Endothelial cell (in vitro differentiated cells): ENCODE results near the gene EIF5A. TPM values are rescaled to one million over a fixed set of nuclear protein-coding genes. Genes with fewer than 3 reads are reported as not detected.

Experiments used
- DNase-seq: peaks from one replicate; pipeline ENCODE4 v3.0.0; 2021; ENCODE audit warnings: low spot score
- H3K27ac Mint-ChIP-seq: one replicate; pipeline ENCODE4 v1.8.0; 2021; ENCODE audit warnings: mixed read lengths, inconsistent platforms; ENCODE audit not compliant: unreplicated experiment
- H3K27me3 Mint-ChIP-seq: one replicate; pipeline ENCODE4 v1.8.0; 2021; ENCODE audit warnings: mild to moderate bottlenecking, moderate library complexity, mixed read lengths, inconsistent platforms; ENCODE audit not compliant: unreplicated experiment
- H3K36me3 Mint-ChIP-seq: one replicate; pipeline ENCODE4 v1.8.0; 2021; ENCODE audit warnings: mild to moderate bottlenecking, low read depth, mixed read lengths, inconsistent platforms; ENCODE audit not compliant: unreplicated experiment
- H3K4me1 Mint-ChIP-seq: one replicate; pipeline ENCODE4 v1.8.0; 2021; ENCODE audit warnings: mild to moderate bottlenecking, mixed read lengths, inconsistent platforms; ENCODE audit not compliant: unreplicated experiment
- H3K4me3 Mint-ChIP-seq: one replicate; pipeline ENCODE4 v1.8.0; 2021; ENCODE audit warnings: mild to moderate bottlenecking, mixed read lengths, inconsistent platforms; ENCODE audit not compliant: unreplicated experiment
- H3K9me3 Mint-ChIP-seq: one replicate; pipeline ENCODE4 v1.8.0; 2021; ENCODE audit warnings: mixed read lengths, inconsistent platforms; ENCODE audit not compliant: unreplicated experiment
- CTCF ChIP-seq: fragments of 200-600 bp; sonication (generic); IDR thresholded peaks from one replicate; pipeline ENCODE4 v1.5.0; 2021; ENCODE audit warnings: antibody characterized with exemption; ENCODE audit not compliant: unreplicated experiment
- total RNA-seq: library from RNA; stranded (reverse); fragmentation: NEBNext Ultra II Directional; extraction: Animal tissue kit (Norgen Biotek cat#: 25700); gene quantifications from one replicate; pipeline ENCODE4 v1.2.1, GENCODE V29; 2021; ENCODE audit not compliant: unreplicated experiment

Gene EIF5A
- total RNA-seq, 1 donor from 2014 or later, result 362 TPM

- DNase-seq, result no peak
- Mint-ChIP-seq H3K36me3 (no peaks in the 10 kb centered on the region), H3K27me3 (peaks cover 10% of the 10 kb centered on the region), H3K4me1 (peaks cover 15% of the 10 kb centered on the region), H3K27ac (no peak overlapping the region), H3K4me3 (no peak overlapping the region), H3K9me3 (no peaks in the 10 kb centered on the region)
- no peak for TF ChIP-seq CTCF
Measured at GRCh38 chr17:7355573-7355972, 48.1 kb downstream of the EIF5A start.

- Mint-ChIP-seq H3K9me3 (no peaks in the 10 kb centered on the region), H3K4me3 (no peak overlapping the region), H3K27me3 (peaks cover 10% of the 10 kb centered on the region), H3K27ac (no peak overlapping the region), H3K36me3 (no peaks in the 10 kb centered on the region), H3K4me1 (peaks cover 15% of the 10 kb centered on the region)
- peak; percentile 71 for TF ChIP-seq CTCF
- peak; percentile 87 for DNase-seq
Measured at GRCh38 chr17:7356072-7356549, 48.7 kb downstream of the EIF5A start.

GRCh38 chr17:7356756-7357155 is 49.3 kb downstream of the EIF5A start:
- Mint-ChIP-seq H3K36me3 (no peaks in the 10 kb centered on the region), H3K27me3 (peaks cover 10% of the 10 kb centered on the region), H3K4me3 (no peak overlapping the region), H3K9me3 (no peaks in the 10 kb centered on the region), H3K4me1 (peaks cover 15% of the 10 kb centered on the region), H3K27ac (no peak overlapping the region)
- DNase-seq, result no peak
- no peak for TF ChIP-seq CTCF

DNA sequence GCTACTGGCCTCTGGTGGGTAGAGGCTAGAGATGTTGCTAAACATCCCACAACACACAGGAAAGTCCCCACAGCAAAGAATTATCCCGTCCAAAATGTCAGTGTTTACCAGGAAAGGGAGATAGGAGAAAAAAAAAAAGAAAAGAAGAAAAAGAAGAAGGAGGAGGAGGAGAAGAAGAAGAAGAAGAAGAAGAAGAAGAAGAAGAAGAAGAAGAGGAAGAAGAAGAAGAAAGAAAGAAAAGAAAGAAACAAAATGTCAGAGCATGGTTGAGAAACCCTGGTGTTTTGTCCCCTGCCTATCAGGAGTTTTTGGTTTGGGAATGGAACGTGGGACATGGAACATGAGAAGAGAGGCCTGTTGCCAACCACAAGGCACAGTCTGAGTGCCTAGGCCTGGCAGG is 50.0 kb downstream of the EIF5A start:
- Mint-ChIP-seq H3K36me3 (peaks cover 3% of the 10 kb centered on the region), H3K4me3 (no peak overlapping the region), H3K27me3 (peaks cover 9% of the 10 kb centered on the region), H3K9me3 (no peaks in the 10 kb centered on the region), H3K27ac (no peak overlapping the region), H3K4me1 (peaks cover 13% of the 10 kb centered on the region)
- no peak for DNase-seq
- no peak for TF ChIP-seq CTCF

DNA sequence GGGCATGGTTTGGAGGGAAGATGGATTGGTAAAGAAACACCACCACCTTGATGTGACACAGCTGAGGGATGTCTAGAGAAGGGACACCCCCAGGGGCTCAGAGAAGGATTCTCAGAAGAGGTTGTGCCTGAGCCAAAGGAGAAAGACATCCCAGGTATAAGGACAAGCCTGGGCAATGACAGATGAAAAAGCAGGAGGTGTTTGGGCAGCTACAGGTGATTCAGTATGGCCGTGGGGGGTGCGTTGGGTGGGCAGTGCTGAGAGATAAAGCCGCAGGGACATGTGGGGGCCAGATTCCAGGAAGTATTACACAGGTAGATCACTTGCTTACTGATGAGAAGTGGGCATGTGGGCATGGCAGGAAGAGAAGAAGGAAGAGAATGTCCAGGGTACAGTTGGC is 54.5 kb downstream of the EIF5A start:
- TF ChIP-seq CTCF, result no peak
- H3K4me1 Mint-ChIP-seq, result peaks cover 9% of the 10 kb centered on the region
- H3K36me3 Mint-ChIP-seq, result peaks cover 3% of the 10 kb centered on the region
- H3K27me3 Mint-ChIP-seq, result no peaks in the 10 kb centered on the region
- no peak for DNase-seq
- H3K27ac Mint-ChIP-seq, result no peak overlapping the region
- H3K9me3 Mint-ChIP-seq, result no peaks in the 10 kb centered on the region
- peak overlapping the region; percentile 22 for H3K4me3 Mint-ChIP-seq

Other genes starting within 250 kb of the EIF5A start
- 30.4 TPM for gene CLEC10A, start 227.4 kb upstream of the EIF5A start, total RNA-seq
- 0.41 TPM for gene ASGR2, start 192.8 kb upstream of the EIF5A start, total RNA-seq
- gene ASGR1, start 128.3 kb upstream of the EIF5A start, total RNA-seq, result 23.9 TPM
- gene DLG4, start 87.8 kb upstream of the EIF5A start, total RNA-seq, result 44.3 TPM
- 281 TPM for gene ACADVL, start 87.7 kb upstream of the EIF5A start, total RNA-seq
- 58.2 TPM for gene DVL2, start 73.1 kb upstream of the EIF5A start, total RNA-seq
- gene PHF23, start 68.2 kb upstream of the EIF5A start, total RNA-seq, result 80.9 TPM
- 418 TPM for gene GABARAP, start 65.2 kb upstream of the EIF5A start, total RNA-seq
- gene CTDNEP1, start 55.9 kb upstream of the EIF5A start, total RNA-seq, result 148 TPM
- 36.9 TPM for gene ELP5, start 55.4 kb upstream of the EIF5A start, total RNA-seq
- gene CLDN7, start 45.1 kb upstream of the EIF5A start, total RNA-seq, result 65.7 TPM
- gene SLC2A4, start 25.9 kb upstream of the EIF5A start, total RNA-seq, result 2.2 TPM
- 14.6 TPM for gene YBX2, start 13.0 kb upstream of the EIF5A start, total RNA-seq
- 56.8 TPM for gene GPS2, start 7.7 kb downstream of the EIF5A start, total RNA-seq
- 55.7 TPM for gene NEURL4, start 21.7 kb downstream of the EIF5A start, total RNA-seq
- gene ACAP1, start 28.9 kb downstream of the EIF5A start, total RNA-seq, result 5.5 TPM
- 4.8 TPM for gene KCTD11, start 44.5 kb downstream of the EIF5A start, total RNA-seq
- gene TMEM95, start 47.5 kb downstream of the EIF5A start, total RNA-seq, result not detected
- gene TNK1, start 73.5 kb downstream of the EIF5A start, total RNA-seq, result 1.7 TPM
- gene PLSCR3, start 86.9 kb downstream of the EIF5A start, total RNA-seq, result 74.2 TPM
- 94.7 TPM for gene TMEM256, start 96.5 kb downstream of the EIF5A start, total RNA-seq
- 54.8 TPM for gene NLGN2, start 100.2 kb downstream of the EIF5A start, total RNA-seq
- gene SPEM1, start 112.7 kb downstream of the EIF5A start, total RNA-seq, result 0.38 TPM
- 0.15 TPM for gene SPEM2, start 118.0 kb downstream of the EIF5A start, total RNA-seq
- gene SPEM3, start 121.2 kb downstream of the EIF5A start, total RNA-seq, result not detected
- gene TMEM102, start 127.8 kb downstream of the EIF5A start, total RNA-seq, result 6.1 TPM
- 19.7 TPM for gene FGF11, start 131.9 kb downstream of the EIF5A start, total RNA-seq
- 11.8 TPM for gene CHRNB1, start 137.4 kb downstream of the EIF5A start, total RNA-seq
- gene ZBTB4, start 172.0 kb downstream of the EIF5A start, total RNA-seq, result 21.5 TPM
- not detected for gene SLC35G6, start 173.8 kb downstream of the EIF5A start, total RNA-seq
- gene POLR2A, start 176.7 kb downstream of the EIF5A start, total RNA-seq, result 198 TPM
- gene TNFSF12, start 241.4 kb downstream of the EIF5A start, total RNA-seq, result 16.3 TPM